ENCODE results near the gene SVOP.

Gene SVOP

DNA sequence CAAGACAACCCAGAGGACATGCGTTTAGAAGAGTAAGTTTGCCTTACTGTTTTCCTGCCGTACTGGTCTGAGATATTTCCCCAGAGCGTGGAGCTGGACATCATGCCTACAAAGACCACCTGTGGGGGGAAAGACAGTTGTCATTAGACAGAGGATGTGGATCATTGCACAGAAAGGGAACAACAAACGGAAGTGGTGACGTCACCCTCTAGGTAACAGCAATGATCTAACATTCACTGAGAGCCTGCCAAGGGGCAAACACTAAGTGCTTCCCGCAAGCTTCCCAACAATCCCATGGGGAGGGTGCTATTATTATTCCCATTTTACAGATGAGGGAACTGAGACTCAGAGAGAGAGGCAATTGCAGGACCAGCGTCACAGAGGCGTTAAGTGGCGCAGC is 48.5 kb downstream of the SVOP start:
- DNase-seq = no peak

DNA sequence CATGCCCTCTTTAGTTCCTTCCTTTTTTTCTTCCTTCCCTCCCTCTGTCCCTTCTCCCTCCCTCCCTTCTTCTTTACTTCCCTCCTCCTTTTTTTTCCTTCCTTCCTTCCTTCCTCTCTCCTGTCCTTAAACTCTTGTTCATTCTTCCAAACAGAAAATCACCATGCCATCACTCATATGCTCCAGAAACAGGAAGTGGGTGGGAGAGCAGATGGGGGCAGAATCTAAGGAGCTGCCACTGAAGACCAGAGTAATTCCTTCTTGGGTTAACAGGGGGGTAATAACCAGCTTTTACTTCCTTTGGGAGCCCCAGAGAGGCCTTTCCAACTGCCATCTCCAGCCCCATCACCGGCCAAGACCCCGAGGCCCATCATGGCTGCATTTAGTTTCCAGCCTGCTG is 51.2 kb downstream of the SVOP start:
- no peak for DNase-seq

DNA sequence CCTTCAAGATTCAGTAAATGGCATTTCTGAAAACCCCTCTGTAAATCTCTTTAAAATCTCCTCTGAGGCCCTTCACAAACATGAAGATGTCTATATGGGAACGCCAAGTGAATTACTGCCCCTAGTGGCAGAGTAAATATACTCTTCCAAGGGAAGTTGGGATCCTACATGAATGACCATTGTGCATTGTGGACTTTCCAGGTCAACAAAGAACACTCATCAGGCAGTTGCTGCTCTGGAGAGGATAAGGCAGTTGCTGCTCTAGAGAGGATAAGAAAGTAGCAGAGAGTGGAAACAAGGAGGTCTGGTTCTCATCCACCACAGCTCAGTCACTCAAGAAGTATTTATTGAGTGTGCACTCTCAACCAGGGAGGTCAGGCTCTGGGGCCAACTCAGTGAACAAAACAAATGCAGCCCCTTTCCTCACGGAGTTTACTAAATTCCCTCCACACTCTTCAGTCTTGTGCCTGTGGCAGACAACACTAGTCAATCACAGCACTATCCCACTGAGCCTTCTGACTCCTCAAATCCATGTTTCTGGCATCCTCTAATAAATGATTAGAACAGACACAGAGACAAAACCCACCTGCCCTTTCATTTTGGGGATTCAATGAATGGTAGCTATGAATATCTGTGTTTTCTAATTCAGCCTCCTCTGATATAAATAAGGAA is 52.9 kb downstream of the SVOP start:
- no peak for DNase-seq

GRCh38 chr12:108966378-108967151 is 54.3 kb downstream of the SVOP start:
- DNase-seq = peak; percentile 42

- no peak for DNase-seq
Measured at GRCh38 chr12:108965886-108966285, 55.0 kb downstream of the SVOP start.

- DNase-seq = no peak
Measured at GRCh38 chr12:108964371-108965352, 56.2 kb downstream of the SVOP start.

- no peak for DNase-seq
Measured at GRCh38 chr12:108962256-108962655, 58.6 kb downstream of the SVOP start.

GRCh38 chr12:108959748-108960655 is 60.9 kb downstream of the SVOP start:
- no peak for DNase-seq

DNA sequence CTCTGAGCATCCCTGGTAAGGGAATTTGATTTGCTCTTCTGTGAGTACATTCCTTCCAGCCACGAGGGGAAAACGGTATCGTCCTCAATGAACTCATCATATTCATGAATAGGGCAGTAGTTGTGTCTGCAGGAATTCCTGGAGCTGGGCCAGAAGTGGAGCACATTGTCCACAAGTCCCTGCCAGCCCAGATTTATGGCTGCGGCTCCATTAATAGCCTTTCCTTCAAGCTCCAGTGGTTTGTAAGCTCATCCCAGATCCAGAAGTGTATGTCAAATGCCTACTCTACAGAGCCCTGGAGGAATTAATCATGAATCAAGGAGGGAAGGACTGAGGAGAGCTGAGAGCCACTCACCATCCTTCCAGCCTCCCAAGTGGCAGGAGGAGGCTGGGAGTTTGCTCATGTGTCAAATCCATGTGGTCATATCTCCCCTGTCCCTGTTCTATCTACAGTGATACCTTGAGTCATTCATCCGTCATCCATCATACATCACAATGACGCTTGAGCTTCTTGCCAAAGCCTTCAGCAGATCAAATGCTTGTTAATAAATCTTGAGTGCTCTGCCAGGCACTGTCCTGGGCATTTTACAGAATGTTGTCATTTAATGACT is 65.5 kb downstream of the SVOP start:
- DNase-seq = peak; percentile 68

- DNase-seq = peak; percentile 8
Measured at GRCh38 chr12:108950991-108951739, 69.7 kb downstream of the SVOP start.

- DNase-seq = no peak
Measured at GRCh38 chr12:108949976-108950375, 70.9 kb downstream of the SVOP start.

GRCh38 chr12:108948367-108948766 is 72.5 kb downstream of the SVOP start:
- no peak for DNase-seq

- no peak for DNase-seq
Measured at GRCh38 chr12:108947097-108947496, 73.8 kb downstream of the SVOP start.

DNA sequence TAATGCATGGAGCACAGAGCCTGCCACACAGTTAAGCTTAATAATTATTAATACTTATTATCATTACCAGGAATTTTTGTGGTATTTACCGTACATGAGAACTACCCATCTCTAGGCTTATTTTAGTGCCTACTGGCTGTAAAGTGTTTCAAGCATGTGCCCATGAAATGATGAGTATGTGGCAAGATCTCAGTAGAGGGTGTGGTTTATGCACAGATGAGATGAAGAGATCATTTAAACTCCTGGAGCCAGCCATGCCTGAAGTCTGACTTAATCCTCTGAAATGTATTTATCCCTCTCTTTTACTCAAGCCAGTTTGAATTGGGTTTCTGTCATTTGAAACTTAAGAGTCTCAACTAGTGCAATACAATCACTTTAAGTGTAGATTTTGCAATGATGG is 80.7 kb downstream of the SVOP start:
- DNase-seq = no peak

DNA sequence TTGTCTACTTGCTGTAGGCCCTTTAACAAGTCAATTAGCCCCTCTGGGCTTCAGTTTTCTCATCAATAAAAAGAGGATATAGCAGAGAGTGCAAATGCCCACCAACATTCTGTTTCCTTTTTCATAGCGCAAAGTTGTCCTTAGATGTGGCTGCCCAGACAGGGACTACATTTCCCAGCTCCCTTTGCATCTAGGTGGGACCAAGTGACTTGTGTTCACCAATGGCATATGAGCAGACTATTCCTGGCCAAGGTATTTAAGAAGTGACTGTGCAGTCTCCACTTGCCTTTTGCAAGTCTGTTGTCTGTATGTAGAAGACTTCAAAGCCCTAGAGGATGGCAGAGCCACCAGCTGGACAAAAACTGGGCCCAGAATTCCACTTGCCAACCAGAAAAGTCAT is 81.3 kb downstream of the SVOP start:
- DNase-seq = no peak

- no peak for DNase-seq
Measured at GRCh38 chr12:108938247-108938924, 82.5 kb downstream of the SVOP start.

DNA sequence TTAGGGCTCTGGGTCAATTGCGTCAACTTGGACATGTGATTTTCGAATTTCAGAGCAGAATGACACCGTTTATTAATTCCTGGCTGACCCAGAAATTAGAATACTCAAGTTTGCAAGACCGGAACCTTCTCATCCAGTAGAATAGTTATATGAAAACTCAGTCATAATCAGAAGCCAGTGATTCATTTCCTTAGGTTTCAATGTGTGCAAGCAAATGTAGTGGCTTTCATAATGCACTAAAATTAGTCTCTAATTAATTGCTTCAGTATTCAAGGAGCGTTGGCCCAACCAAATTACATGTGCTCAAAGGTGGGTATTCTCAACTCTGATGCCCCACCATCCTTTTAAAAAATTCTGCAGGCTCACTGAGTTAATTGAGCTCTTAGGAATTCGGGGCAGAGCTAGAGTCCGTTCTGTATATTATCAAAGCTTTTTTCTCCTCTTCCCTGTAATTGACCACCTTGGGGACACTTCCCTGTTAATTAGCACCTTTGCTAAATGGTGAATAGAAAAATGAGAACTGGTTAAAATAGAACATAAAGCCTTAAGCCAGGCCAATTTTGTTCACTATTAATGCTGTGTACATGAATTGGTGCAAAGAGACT is 85.6 kb downstream of the SVOP start:
- DNase-seq = no peak

DNA sequence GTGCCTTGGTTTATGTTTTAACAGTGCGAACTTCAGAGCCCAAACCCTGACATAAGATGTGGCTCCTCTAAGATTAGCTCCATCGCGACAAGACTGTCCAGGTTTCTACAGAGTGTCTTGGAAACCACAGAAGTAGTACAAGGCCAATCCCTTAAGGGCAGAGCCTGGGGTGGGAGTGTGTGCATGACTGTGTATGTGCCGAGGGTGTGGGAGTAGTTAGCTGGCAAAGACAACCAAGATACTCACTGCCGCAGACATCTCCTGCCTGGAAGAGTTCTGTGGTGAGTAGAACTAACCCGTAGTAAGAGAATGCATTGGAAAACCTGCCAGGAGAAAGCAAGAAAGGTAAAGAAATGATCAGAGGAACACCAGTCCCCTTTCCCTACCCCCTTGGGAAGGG is 86.9 kb downstream of the SVOP start:
- no peak for DNase-seq

GRCh38 chr12:108930756-108931155 is 90.1 kb downstream of the SVOP start:
- no peak for DNase-seq

DNA sequence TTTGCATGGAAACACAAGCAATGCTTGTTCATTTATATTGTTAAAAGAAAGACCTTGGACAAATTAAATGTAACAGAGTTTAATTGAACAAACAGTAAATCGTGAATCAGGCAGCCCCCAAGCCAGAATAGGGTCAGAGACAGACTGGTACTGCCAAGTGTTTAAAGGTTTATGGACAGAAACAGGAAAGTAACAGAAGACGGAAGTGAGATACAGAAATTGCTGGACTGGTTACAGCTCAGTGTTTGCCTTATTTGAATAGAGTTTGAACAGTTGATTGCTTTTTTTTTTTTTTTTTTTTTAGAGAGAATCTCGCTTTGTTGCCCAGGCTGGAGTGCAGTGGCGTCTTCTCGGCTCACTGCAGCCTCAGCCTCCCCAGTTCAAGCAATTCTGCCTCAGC is 90.7 kb downstream of the SVOP start:
- no peak for DNase-seq
